Activated naive CD8-positive, alpha-beta T cell (primary cell): ENCODE data around the gene TPST1.
"Not testable (repeated sequence)": the region's sequence is repeated elsewhere in the genome, so short reads cannot be mapped to it uniquely, and the experiment has no call there.

ENCODE experiments used
- H3K27ac Mint-ChIP-seq: one replicate; pipeline ENCODE4 v1.8.0; 2021; ENCODE audit warnings: mixed read lengths
- H3K27me3 Mint-ChIP-seq: one replicate; pipeline ENCODE4 v1.8.0; 2021; ENCODE audit warnings: mixed read lengths
- H3K36me3 Mint-ChIP-seq: one replicate; pipeline ENCODE4 v1.8.0; 2021; ENCODE audit warnings: mixed read lengths
- H3K4me1 Mint-ChIP-seq: one replicate; pipeline ENCODE4 v1.8.0; 2021; ENCODE audit warnings: low read depth, mixed read lengths
- H3K4me3 Mint-ChIP-seq: one replicate; pipeline ENCODE4 v1.8.0; 2021; ENCODE audit warnings: mild to moderate bottlenecking, mixed read lengths
- H3K9me3 Mint-ChIP-seq: one replicate; pipeline ENCODE4 v1.8.0; 2021; ENCODE audit warnings: low read depth, mixed read lengths

TPST1 gene

GRCh38 chr7:66204822-66205740 lies at the start of gene TPST1:
TSS of gene TPST1 (plus strand) at chr7:66205334. CDS start at chr7:66240426, 35,092 bp downstream.
- Mint-ChIP-seq H3K9me3 (no peaks in the 10 kb centered on the region), H3K4me3 (peak within 1 kb of the TSS; percentile 95), H3K4me1 (peaks cover 44% of the 10 kb centered on the region), H3K36me3 (no peaks in the 10 kb centered on the region), H3K27me3 (peaks cover 2% of the 10 kb centered on the region), H3K27ac (peak within 1 kb of the TSS; percentile 82)

GRCh38 chr7:66156035-66156434 lies 49.1 kb upstream of the TPST1 start:
- H3K36me3 Mint-ChIP-seq: peaks cover 22% of the 10 kb centered on the region
- not testable (repeated sequence) for H3K4me3 Mint-ChIP-seq, H3K9me3 Mint-ChIP-seq, H3K4me1 Mint-ChIP-seq, H3K27ac Mint-ChIP-seq, H3K27me3 Mint-ChIP-seq

GRCh38 chr7:66157060-66157459 lies 48.1 kb upstream of the TPST1 start:
- H3K9me3 Mint-ChIP-seq: no peaks in the 10 kb centered on the region
- H3K4me3 Mint-ChIP-seq: no peak overlapping the region
- no peaks in the 10 kb centered on the region for H3K27me3 Mint-ChIP-seq
- peaks cover 22% of the 10 kb centered on the region for H3K36me3 Mint-ChIP-seq
- H3K27ac Mint-ChIP-seq: no peak overlapping the region
- no peaks in the 10 kb centered on the region for H3K4me1 Mint-ChIP-seq

DNA sequence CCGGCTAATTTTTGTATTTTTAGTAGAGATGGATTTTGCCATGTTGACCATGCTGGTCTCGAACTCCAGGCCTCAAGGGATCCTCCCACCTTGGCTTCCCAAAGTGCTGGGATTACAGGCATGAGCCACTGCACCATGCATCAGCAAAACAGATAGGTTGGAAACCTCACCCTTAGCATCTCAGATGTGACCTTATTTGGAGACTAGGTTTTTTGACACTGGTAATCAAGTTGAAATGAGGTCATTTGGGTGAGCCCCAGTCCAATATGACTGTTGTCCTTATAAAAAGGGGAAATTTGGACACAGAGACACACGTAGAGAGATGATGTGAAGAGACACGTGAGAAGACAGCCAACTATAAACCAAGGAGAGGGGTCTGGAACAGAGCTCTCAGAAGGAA lies 42.5 kb upstream of the TPST1 start:
- Mint-ChIP-seq H3K27ac (no peak overlapping the region), H3K27me3 (no peaks in the 10 kb centered on the region), H3K4me1 (no peaks in the 10 kb centered on the region), H3K36me3 (peaks cover 8% of the 10 kb centered on the region), H3K4me3 (no peak overlapping the region), H3K9me3 (no peaks in the 10 kb centered on the region)

DNA sequence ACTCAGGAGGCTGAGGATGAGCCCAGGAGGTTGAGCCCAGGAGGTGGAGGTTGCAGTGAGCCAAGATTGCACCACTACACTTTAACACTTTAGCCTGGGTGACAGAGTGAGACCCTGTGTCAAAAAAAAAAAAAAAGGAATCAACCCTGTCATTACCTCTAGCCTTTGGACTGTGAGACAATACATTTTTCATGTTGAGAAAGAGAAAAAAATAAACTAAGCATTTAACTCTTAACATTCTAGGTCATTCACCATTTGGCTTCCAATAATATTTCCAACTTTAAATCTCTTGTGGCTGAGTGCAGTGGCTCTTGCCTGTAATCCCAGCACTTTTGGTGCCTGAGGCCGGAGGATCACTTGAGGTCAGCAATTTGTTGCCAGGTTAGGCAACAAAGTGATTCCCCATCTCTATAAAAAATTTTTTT lies 41.9 kb upstream of the TPST1 start:
- Mint-ChIP-seq H3K4me3 (no peak overlapping the region), H3K4me1 (no peaks in the 10 kb centered on the region), H3K27me3 (peaks cover 2% of the 10 kb centered on the region), H3K36me3 (peaks cover 4% of the 10 kb centered on the region), H3K27ac (no peak overlapping the region), H3K9me3 (no peaks in the 10 kb centered on the region)

- Mint-ChIP-seq H3K27ac (no peak overlapping the region), H3K27me3 (peaks cover 2% of the 10 kb centered on the region), H3K36me3 (no peaks in the 10 kb centered on the region), H3K9me3 (no peaks in the 10 kb centered on the region), H3K4me3 (no peak overlapping the region), H3K4me1 (no peaks in the 10 kb centered on the region)
These were observed 40.8 kb upstream of the TPST1 start for GRCh38 chr7:66164356-66164755.

DNA sequence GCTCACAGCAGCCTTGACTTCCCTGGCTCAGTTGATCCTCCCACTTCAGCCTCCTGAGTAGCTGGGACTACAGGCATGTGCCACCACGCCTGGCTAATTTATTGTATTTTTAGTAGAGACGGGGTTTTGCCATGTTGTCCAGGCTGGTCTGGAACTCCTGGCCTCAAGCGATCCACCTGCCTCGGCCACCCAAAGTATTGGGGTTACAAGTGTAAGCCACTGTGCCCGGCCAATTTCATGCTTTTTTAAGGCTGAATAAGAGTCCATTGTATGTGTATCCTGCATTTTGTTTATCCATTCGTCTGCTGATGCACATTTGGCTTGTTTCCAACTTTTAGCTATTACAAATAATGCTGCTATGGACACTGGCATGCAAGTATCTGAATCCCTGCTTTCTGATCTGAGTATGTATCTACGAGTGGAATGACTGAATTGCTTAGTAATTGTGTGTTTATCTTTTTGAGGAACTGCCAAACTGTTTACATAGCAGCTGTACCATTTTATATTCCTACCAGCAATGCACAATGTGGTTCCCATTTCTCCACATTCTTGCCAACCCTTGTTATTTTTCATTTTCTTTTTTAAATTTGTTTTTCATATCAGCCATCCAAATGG lies 37.3 kb upstream of the TPST1 start:
- Mint-ChIP-seq H3K9me3 (no peaks in the 10 kb centered on the region), H3K4me3 (no peak overlapping the region), H3K4me1 (no peaks in the 10 kb centered on the region), H3K27ac (no peak overlapping the region), H3K27me3 (peaks cover 2% of the 10 kb centered on the region), H3K36me3 (no peaks in the 10 kb centered on the region)

DNA sequence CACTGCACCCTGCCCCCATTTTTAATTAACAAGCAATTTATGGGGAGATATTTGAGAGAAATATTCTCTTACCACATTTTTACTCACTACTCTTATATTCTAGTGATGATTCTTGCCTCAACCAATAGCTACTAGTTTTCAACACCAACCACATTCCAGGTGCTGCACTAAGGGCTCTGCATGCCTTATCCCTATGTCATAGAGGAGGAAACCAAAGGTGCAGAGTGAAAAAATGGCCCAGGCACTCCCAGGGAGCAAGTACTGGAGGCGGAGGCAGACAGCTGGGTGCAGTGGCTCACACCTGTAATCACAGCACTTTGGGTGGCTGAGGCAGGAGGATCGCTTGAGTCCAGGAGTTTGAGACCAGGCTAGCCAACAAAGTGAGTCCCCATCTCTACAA lies 35.5 kb upstream of the TPST1 start:
- no peaks in the 10 kb centered on the region for H3K36me3 Mint-ChIP-seq
- H3K4me3 Mint-ChIP-seq: no peak overlapping the region
- H3K4me1 Mint-ChIP-seq: peaks cover 2% of the 10 kb centered on the region
- no peak overlapping the region for H3K27ac Mint-ChIP-seq
- no peaks in the 10 kb centered on the region for H3K9me3 Mint-ChIP-seq
- peaks cover 2% of the 10 kb centered on the region for H3K27me3 Mint-ChIP-seq

- Mint-ChIP-seq H3K36me3 (no peaks in the 10 kb centered on the region), H3K27me3 (peaks cover 2% of the 10 kb centered on the region), H3K4me3 (no peak overlapping the region), H3K27ac (no peak overlapping the region), H3K4me1 (peaks cover 2% of the 10 kb centered on the region), H3K9me3 (no peaks in the 10 kb centered on the region)
These were observed 34.6 kb upstream of the TPST1 start for GRCh38 chr7:66170309-66171231.

GRCh38 chr7:66172536-66173401 lies 32.4 kb upstream of the TPST1 start:
- H3K4me3 Mint-ChIP-seq, H3K27me3 Mint-ChIP-seq, H3K27ac Mint-ChIP-seq, H3K9me3 Mint-ChIP-seq, H3K4me1 Mint-ChIP-seq, H3K36me3 Mint-ChIP-seq: not testable (repeated sequence)

DNA sequence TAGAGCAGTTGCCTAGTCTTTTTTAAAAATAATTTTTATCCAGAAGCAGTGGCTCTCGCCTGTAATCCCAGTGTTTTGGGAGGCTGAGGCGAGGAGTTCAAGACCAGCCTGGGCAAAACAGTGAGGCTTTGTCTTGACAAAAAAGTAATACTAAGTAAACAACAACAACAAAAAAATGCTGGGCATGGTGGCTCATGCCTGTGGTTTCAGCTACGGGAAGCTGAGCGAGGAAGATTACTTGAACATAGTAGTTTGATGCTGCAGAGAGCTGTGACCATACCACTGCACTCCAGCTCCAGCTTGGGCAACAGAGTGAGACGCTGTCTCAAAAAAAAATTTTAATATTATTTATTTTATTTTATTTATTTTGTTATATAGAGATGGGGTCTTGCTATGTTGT lies 31.3 kb upstream of the TPST1 start:
- peaks cover 2% of the 10 kb centered on the region for H3K4me1 Mint-ChIP-seq
- H3K4me3 Mint-ChIP-seq: no peak overlapping the region
- no peaks in the 10 kb centered on the region for H3K36me3 Mint-ChIP-seq
- no peak overlapping the region for H3K27ac Mint-ChIP-seq
- no peaks in the 10 kb centered on the region for H3K27me3 Mint-ChIP-seq
- H3K9me3 Mint-ChIP-seq: no peaks in the 10 kb centered on the region

GRCh38 chr7:66175006-66175405 lies 30.1 kb upstream of the TPST1 start:
- not testable (repeated sequence) for H3K4me1 Mint-ChIP-seq, H3K9me3 Mint-ChIP-seq, H3K27me3 Mint-ChIP-seq, H3K4me3 Mint-ChIP-seq, H3K27ac Mint-ChIP-seq, H3K36me3 Mint-ChIP-seq

DNA sequence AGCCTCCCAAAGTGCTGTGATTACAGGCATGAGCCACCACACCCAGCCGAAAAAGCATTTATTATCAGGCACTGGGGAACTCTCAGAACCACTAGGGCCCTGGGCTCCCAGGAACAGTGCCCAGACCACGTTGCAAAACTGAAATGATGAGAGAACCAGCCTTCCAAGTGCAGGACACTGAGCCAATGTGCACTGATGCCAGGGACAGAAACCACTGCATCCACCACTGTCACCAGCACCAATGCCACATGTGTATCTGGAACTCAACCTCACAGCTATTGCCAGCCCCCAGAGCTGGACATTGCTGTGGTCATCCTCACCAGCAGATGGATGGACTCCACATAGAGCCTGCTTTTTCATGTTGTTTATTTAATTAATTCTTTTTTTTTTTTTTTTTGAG lies 28.2 kb upstream of the TPST1 start:
- H3K36me3 Mint-ChIP-seq: no peaks in the 10 kb centered on the region
- H3K27me3 Mint-ChIP-seq: no peaks in the 10 kb centered on the region
- no peaks in the 10 kb centered on the region for H3K9me3 Mint-ChIP-seq
- H3K4me3 Mint-ChIP-seq: no peak overlapping the region
- peaks cover 2% of the 10 kb centered on the region for H3K4me1 Mint-ChIP-seq
- H3K27ac Mint-ChIP-seq: no peak overlapping the region

DNA sequence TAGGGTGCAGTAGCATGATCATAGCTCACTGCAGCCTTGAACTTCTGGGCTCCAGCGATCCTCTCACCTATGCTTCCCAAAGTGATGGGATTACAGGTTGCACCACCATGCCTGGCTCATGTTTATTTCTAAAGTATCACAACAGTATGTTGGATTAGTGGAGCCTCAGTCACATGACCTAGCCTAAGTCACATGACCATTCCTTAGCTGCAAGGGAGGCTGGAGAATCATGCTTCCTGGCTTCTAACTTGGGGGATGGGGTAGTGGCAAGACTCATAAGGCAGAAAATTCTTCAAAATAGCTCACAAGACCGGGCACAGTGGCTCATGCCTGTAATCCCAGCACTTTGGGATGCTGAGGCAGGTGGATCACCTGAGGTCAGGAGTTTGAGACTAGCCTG lies 26.9 kb upstream of the TPST1 start:
- no peaks in the 10 kb centered on the region for H3K9me3 Mint-ChIP-seq
- no peaks in the 10 kb centered on the region for H3K27me3 Mint-ChIP-seq
- H3K36me3 Mint-ChIP-seq: no peaks in the 10 kb centered on the region
- H3K4me3 Mint-ChIP-seq: no peak overlapping the region
- no peak overlapping the region for H3K27ac Mint-ChIP-seq
- H3K4me1 Mint-ChIP-seq: peaks cover under 1% of the 10 kb centered on the region
